Activated CD4-positive, alpha-beta T cell treated with anti-CD3 and anti-CD28 coated beads, Interleukin-2, amount 50 U/mL, for 16 hours (primary cell): ENCODE results near the gene PDSS2.
A peak's percentile ranks its signal among the peaks of the same experiment; 100 is the strongest.
"Not testable (repeated sequence)": the region's sequence is repeated elsewhere in the genome, so short reads cannot be mapped to it uniquely, and the experiment has no call there.

Experiments
- DNase-seq: peaks from one replicate; pipeline ENCODE4 v3.0.0-alpha.2; 2020

The PDSS2 gene

GRCh38 chr6:107209406-107210305, 249.7 kb downstream of the PDSS2 start:
- no peak for DNase-seq

DNA sequence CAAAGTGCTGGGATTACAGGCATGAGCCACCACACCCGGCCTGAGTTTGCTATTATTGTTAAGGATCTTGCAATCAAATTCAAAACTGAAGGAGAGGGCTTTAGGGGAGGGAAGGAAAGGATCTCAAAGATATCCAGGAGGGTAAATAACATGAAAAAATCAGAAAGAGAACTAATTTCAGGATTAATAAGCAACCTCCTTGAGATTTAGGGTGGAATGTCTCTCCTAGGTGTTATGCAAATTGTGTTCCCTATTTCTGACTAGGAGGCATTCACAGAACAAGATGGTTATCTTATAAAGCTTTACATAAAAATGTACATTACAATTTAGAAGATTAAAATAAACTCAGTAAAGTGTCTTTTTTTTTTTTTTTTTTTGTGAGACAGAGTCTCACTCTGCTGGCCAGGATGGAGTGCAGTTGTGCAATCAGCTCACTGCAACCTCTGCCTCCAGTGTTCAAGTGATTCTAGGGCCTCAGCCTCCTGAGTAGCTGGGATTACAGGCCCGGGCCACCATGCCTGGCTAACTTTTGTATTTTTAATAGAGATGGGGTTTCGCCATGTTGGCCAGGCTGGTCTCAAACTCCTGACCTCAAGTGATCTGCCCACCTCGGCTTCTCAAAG, 252.0 kb downstream of the PDSS2 start:
- DNase-seq: no peak

DNA sequence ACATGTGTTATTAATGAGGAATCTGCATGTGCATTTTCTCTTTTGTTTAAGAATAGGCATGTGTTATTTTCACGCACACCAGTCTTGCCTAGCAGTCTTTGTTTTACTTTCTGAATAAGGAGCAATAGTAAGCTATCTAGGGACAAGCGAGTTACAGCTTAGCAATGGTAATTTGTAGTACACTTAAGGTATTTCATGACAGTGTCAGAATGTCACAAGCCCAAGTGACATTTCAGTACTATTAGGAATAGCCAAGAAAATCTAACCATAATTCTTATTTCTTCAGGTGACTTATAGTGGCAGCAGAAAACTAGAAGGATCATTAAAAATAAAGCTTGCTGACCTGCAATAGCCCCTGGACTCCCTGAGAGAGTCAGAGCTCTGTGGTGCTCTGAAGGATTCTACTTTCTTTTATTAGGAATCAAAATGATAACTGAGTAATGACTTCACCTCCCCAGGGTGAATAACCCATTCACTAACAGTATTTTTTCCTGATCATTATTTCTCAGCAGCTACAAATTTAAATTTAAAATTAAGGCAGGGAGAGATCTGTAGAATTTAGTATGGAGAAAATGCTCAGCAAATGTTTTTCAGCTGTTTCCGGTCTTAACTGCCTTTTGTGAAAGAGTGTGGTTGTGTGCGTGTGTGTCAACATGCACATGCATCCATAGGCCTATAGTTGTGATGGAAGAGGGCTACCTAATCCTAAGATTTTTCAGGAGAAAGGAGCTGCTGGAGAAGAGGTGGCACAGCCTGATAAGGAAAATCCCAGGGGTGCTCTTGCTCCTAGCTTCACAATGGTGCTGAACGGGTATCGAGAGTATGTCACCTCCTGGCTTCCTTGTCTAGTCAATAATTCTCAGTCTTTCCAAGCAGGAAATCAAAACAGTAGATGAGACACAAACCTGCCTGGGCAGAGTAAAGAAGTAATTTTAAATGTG, 254.0 kb downstream of the PDSS2 start:
- DNase-seq: no peak

GRCh38 chr6:107202876-107203468, 256.4 kb downstream of the PDSS2 start:
- DNase-seq: no peak

DNA sequence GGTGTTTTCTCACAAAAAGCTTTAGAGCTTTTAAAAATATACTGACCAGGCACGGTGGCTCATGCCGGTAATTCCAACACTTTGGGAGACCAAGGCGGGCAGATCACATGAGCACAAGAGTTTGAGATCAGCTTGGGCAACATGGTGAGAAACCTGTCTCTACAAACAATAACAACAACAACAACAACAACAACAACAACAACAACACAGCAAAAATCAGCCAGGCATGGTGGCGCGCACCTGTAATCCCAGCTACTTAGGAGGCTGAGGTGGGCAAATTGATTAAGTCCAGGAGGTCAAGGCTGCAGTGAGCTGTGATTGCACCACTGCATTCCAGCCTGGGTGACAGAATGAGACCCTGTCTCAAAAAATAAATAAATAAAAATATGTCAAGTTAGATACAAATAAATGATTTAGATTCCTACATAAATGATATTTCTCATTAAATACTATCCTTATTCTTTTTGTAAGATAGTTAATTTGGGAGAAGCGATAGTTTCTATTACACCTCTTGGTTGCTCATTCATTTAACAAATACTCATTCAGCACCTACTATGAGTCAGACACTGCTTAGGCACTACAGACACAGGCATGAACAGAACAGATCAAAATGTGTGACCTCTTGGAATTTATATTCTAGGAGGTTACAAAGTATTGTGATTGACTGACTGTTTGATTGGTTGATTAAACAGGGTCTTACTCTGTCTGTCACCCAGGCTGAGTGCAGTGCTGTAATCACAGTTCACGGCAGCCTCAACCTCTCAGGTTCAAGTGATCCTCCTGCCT, 260.5 kb downstream of the PDSS2 start:
- peak; percentile 6 for DNase-seq

- no peak for DNase-seq
These were observed 263.2 kb downstream of the PDSS2 start for GRCh38 chr6:107196152-107196551.

DNA sequence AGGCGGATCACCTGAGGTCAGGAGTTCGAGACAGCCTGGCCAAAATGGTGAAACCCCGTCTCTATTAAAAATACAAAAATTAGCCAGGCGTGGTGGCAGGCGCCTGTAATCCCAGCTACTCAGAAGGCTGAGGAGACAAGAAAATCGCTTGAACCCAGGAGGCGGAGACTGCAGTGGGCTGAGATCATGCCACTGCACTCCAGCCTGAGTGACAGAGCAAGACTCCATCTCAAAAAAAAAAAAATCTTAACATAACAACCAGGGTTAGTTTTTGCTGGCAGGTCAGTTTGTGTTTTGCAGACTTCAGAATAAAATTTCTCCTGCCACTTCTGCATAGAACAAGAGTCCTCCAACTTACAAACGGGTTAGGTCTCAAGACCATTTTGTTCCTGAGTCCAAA, 264.6 kb downstream of the PDSS2 start:
- not testable (repeated sequence) for DNase-seq

DNA sequence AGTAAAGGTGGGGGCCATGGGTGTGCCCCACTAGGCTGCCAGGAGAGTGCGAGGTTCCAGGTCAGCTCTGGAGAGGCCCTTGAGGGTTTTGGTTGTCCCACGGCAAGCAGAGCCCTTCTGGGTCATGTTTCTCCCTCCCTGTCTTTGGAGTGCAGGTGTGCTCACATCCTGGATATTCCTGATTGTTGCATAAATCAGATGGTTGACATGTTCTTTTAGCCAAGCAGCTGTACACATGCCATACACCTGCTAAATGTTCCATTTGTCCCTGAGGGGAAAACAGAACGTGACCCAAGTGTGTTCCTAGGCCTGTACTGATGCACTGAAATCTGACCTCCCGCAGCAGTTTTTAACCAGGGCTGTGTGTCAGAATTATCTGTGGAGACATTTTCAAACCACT, 266.5 kb downstream of the PDSS2 start:
- no peak for DNase-seq

GRCh38 chr6:107187630-107188029, 271.7 kb downstream of the PDSS2 start:
- no peak for DNase-seq

DNA sequence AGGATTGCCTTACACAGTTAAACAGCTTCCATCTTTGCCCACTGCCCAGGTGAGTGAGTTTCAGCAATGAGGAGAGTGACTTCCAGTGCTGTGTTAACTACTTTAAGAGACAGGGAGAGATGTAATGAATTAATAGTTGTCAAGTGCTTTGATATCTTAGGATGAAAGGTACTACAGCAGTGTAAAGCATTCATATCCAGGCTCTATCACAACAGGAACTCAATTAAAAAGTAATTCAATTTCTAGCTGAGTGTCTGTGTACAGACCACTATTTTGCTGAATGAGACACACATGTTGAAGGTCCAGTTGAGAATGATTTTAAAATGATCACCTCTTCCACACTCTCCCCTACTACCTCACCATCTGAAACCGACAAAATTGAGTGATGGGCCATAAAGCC, 273.3 kb downstream of the PDSS2 start:
- DNase-seq: no peak

GRCh38 chr6:107185391-107185970, 273.9 kb downstream of the PDSS2 start:
- no peak for DNase-seq

- no peak for DNase-seq
These were observed 274.9 kb downstream of the PDSS2 start for GRCh38 chr6:107184435-107184834.

DNA sequence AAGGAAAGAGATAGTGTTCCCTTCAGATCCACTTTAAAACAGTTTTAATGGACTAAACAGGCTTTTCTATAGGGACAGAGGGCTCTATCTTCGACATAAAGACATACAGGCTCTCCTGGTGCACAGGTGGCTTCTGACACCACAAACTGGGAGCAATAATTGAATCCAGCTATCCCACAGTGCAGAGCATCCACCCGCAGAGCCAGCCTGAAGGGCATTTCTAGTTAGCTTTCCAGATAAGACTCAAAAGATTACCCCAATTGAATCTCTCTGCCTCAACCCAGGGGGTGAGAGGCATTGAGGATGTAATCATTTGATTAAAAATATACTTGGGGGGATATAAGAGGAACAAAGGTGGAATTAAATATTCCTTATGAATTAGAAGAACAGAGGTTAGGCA, 279.3 kb downstream of the PDSS2 start:
- DNase-seq: no peak

GRCh38 chr6:107179004-107179403, 280.4 kb downstream of the PDSS2 start:
- peak; percentile 5 for DNase-seq

DNA sequence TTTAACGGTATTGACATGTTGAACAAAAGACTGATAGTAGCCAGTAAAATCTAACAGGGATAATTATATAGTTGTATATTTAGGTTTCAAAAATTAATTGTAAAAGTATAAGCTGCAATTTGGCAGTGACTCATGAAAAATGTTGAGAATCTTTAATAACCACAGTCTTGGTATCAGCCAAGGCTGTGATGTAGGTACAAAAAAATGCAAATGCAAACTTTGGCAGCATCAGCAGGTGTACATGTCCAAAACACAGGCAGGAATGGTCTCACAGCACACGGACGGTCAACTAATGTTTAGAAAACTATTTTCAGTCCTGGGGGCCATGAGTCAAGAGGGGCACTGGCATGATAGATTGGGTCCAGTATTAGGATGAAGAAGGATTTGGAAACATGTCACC, 285.6 kb downstream of the PDSS2 start:
- no peak for DNase-seq

DNA sequence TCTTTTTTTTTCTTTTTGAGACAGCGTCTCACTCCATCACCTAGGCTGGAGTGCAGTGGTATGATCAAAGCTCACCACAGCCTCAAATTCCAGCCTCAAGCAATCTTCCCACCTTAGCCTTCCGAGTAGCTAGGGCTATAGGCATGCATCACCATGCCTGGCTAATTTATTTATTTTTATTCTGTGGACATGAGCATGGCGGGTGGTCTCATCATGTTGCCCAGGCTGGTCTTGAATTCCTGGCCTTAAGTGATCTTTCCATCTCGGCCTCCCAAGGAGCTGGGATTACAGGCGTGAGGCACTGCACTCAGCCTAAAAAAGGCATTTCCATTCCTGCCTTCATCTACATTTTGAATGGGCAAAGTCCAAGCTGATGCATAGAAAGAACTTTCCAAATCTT, 287.9 kb downstream of the PDSS2 start:
- DNase-seq: no peak

GRCh38 chr6:107164299-107164698, 295.1 kb downstream of the PDSS2 start:
- not testable (repeated sequence) for DNase-seq

- DNase-seq: no peak
These were observed 297.8 kb downstream of the PDSS2 start for GRCh38 chr6:107161521-107161920.

DNA sequence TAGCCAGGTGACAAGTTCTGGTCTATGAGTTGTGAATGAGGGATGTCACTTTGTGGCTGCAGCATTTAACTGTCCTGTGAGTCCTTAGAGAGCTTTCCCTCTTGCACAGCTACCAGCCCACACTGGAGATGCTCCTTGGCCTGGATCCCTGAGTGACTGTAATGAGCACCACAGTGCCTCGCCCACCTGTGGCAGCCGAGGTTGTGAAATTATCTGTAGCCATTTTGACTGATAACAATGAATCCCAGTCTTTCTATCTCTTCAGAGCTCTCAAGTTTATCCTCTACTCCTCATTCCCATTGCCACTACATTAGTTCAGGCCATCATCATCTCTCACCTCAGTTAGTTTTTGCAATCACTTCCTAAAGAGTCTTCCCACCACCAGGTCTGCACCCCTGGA, 302.7 kb downstream of the PDSS2 start:
- no peak for DNase-seq

GRCh38 chr6:107154801-107155160, 304.6 kb downstream of the PDSS2 start:
- DNase-seq: no peak

- no peak for DNase-seq
These were observed 305.1 kb downstream of the PDSS2 start for GRCh38 chr6:107154131-107154800.
